ENCODE measurements around the gene TIMM10B.

The TIMM10B gene

DNA sequence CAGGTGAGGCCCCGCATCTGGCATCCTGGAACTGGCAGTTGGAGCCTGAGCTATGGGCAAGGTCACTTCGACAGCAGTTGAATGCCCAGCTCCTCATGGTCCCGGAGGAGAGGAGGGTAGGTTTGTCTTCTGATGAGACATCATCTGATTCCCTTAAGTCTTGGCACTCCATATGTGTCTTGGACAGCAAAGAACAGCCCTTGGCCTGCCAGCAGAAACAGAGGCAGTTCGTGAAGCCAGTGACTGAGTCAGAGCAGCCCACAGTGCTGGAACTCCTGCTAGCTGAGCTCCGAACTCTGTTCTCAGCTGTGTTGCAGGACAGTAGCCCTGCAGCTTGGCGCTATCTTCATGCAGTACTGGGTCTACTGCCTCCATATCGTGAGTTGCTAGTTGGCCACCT is 16.8 kb downstream of the TIMM10B start:
- TF ChIP-seq SPI1 (IDR thresholded peaks at IDR 0.05; ENCODE audit: borderline replicate concordance, low read depth) (no peak), GABPA (IDR thresholded peaks at IDR 0.05; ENCODE audit: low read depth) (no peak), POLR2AphosphoS5 (IDR thresholded peaks at IDR 0.05; ENCODE audit: low read depth) (no peak)
- TF ChIP-seq, protein P1, sequence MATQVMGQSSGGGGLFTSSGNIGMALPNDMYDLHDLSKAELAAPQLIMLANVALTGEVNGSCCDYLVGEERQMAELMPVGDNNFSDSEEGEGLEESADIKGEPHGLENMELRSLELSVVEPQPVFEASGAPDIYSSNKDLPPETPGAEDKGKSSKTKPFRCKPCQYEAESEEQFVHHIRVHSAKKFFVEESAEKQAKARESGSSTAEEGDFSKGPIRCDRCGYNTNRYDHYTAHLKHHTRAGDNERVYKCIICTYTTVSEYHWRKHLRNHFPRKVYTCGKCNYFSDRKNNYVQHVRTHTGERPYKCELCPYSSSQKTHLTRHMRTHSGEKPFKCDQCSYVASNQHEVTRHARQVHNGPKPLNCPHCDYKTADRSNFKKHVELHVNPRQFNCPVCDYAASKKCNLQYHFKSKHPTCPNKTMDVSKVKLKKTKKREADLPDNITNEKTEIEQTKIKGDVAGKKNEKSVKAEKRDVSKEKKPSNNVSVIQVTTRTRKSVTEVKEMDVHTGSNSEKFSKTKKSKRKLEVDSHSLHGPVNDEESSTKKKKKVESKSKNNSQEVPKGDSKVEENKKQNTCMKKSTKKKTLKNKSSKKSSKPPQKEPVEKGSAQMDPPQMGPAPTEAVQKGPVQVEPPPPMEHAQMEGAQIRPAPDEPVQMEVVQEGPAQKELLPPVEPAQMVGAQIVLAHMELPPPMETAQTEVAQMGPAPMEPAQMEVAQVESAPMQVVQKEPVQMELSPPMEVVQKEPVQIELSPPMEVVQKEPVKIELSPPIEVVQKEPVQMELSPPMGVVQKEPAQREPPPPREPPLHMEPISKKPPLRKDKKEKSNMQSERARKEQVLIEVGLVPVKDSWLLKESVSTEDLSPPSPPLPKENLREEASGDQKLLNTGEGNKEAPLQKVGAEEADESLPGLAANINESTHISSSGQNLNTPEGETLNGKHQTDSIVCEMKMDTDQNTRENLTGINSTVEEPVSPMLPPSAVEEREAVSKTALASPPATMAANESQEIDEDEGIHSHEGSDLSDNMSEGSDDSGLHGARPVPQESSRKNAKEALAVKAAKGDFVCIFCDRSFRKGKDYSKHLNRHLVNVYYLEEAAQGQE (IDR thresholded peaks at IDR 0.05; ENCODE audit: insufficient replicate concordance, low read depth), result no peak
- TF ChIP-seq, protein P2, sequence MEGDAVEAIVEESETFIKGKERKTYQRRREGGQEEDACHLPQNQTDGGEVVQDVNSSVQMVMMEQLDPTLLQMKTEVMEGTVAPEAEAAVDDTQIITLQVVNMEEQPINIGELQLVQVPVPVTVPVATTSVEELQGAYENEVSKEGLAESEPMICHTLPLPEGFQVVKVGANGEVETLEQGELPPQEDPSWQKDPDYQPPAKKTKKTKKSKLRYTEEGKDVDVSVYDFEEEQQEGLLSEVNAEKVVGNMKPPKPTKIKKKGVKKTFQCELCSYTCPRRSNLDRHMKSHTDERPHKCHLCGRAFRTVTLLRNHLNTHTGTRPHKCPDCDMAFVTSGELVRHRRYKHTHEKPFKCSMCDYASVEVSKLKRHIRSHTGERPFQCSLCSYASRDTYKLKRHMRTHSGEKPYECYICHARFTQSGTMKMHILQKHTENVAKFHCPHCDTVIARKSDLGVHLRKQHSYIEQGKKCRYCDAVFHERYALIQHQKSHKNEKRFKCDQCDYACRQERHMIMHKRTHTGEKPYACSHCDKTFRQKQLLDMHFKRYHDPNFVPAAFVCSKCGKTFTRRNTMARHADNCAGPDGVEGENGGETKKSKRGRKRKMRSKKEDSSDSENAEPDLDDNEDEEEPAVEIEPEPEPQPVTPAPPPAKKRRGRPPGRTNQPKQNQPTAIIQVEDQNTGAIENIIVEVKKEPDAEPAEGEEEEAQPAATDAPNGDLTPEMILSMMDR (IDR thresholded peaks at IDR 0.05; ENCODE audit: insufficient read depth, low read length), result no peak
- H3K27me3 ChIP-seq (ENCODE audit: insufficient read depth, poor library complexity, severe bottlenecking), result no peaks in the 10 kb centered on the region
- no peak for DNase-seq (ENCODE audit: low read depth in 1 of 2, low spot score in 1 of 2)
- no peak overlapping the region for H3K27ac ChIP-seq (replicated peaks)
- H3K4me3 ChIP-seq (replicated peaks; ENCODE audit: insufficient read depth, low read length), result no peak overlapping the region

- Histone ChIP-seq H3K27ac (replicated peaks) (no peak overlapping the region), H3K4me3 (replicated peaks; ENCODE audit: insufficient read depth, low read length) (no peak overlapping the region), H3K27me3 (ENCODE audit: insufficient read depth, poor library complexity, severe bottlenecking) (no peaks in the 10 kb centered on the region)
- DNase-seq (ENCODE audit: low read depth in 1 of 2, low spot score in 1 of 2), result no peak
- TF ChIP-seq, protein P1 (IDR thresholded peaks at IDR 0.05; ENCODE audit: insufficient replicate concordance, low read depth), result no peak
- no peak for TF ChIP-seq GABPA (IDR thresholded peaks at IDR 0.05; ENCODE audit: low read depth)
- TF ChIP-seq SPI1 (IDR thresholded peaks at IDR 0.05; ENCODE audit: borderline replicate concordance, low read depth), result no peak
- TF ChIP-seq, protein P2 (IDR thresholded peaks at IDR 0.05; ENCODE audit: insufficient read depth, low read length), result no peak
- no peak for TF ChIP-seq POLR2AphosphoS5 (IDR thresholded peaks at IDR 0.05; ENCODE audit: low read depth)
These were observed 17.2 kb downstream of the TIMM10B start for GRCh38 chr11:6498544-6498943.

DNA sequence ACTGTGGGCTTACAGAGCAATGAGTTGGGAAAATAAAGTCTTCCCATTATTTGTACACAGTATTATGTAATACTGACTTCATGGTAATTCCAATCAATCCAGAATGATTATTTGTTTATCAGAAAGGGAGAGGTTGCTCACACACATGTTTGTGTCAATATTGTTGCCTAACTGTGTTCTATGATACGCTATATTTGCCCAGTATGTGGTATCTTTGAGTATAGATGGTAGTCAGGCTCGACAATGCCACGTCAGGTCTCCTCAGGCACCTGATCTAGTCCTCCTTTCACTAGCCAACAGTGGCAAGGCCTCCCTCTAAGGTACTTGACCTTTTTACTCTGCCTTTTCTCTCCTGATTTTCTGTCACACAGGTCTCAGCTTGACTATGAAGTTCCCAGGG is 21.1 kb downstream of the TIMM10B start:
- Histone ChIP-seq H3K4me3 (replicated peaks; ENCODE audit: insufficient read depth, low read length) (no peak overlapping the region), H3K27ac (replicated peaks) (no peak overlapping the region), H3K27me3 (ENCODE audit: insufficient read depth, poor library complexity, severe bottlenecking) (no peaks in the 10 kb centered on the region)
- no peak for TF ChIP-seq GABPA (IDR thresholded peaks at IDR 0.05; ENCODE audit: low read depth)
- TF ChIP-seq, protein P1 (IDR thresholded peaks at IDR 0.05; ENCODE audit: insufficient replicate concordance, low read depth), result no peak
- no peak for TF ChIP-seq POLR2AphosphoS5 (IDR thresholded peaks at IDR 0.05; ENCODE audit: low read depth)
- TF ChIP-seq, protein P2 (IDR thresholded peaks at IDR 0.05; ENCODE audit: insufficient read depth, low read length), result no peak
- TF ChIP-seq SPI1 (IDR thresholded peaks at IDR 0.05; ENCODE audit: borderline replicate concordance, low read depth), result no peak
- DNase-seq (ENCODE audit: low read depth in 1 of 2, low spot score in 1 of 2), result no peak
